Hepatocyte (in vitro differentiated cells): ENCODE results near the gene MS4A15.

Experiments
- EZH2phosphoT487 ChIP-seq: fragments of 200-600 bp; sonication (generic); IDR thresholded peaks from one replicate; pipeline ENCODE4 v1.6.1; 2018; ENCODE audit warnings: antibody characterized with exemption, mild to moderate bottlenecking, low read depth, moderate library complexity; ENCODE audit not compliant: unreplicated experiment, severe bottlenecking
- TF ChIP-seq, protein P1 (sequence below): fragments of 200-600 bp; sonication (generic); IDR thresholded peaks from 2 replicates; pipeline ENCODE4 v1.5.1; 2016; ENCODE audit warnings: antibody characterized with exemption, mild to moderate bottlenecking; ENCODE audit not compliant: poor library complexity

DNA sequence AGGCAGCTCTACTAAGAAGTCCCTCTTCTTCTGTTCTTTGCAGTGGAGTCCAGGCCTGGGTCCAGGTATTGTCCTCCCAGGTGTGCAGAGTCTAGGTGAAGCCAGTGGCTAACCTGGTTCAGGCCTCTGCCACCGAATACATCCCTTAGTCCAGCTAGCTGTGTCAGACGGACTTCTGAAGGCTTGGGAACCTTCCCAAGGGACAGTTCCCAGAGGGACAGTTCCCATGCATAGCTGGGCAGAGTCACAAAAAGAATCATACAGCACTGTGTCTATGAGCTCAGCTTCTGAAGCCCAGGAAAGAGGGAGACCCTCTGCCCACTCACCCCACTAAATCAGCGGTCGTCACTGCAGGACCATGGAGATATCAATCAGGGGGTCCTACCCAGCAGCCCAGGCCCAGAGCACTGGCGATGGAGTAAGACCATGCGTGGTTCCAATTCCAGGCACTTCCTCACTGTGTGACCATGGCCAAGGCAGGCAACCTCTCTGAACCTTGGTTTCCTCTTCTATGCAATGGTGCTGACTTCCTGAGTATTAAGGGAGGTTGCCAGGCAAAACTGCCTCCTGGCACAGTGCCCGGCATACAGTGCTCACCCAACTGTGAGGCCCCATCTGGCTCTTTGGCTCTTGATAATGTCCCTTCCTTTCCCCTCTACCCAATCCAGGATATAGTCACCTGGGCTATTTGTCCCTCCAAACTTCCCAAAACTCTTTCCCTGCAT, 31.9 kb downstream of the MS4A15 start:
- TF ChIP-seq, protein P1, sequence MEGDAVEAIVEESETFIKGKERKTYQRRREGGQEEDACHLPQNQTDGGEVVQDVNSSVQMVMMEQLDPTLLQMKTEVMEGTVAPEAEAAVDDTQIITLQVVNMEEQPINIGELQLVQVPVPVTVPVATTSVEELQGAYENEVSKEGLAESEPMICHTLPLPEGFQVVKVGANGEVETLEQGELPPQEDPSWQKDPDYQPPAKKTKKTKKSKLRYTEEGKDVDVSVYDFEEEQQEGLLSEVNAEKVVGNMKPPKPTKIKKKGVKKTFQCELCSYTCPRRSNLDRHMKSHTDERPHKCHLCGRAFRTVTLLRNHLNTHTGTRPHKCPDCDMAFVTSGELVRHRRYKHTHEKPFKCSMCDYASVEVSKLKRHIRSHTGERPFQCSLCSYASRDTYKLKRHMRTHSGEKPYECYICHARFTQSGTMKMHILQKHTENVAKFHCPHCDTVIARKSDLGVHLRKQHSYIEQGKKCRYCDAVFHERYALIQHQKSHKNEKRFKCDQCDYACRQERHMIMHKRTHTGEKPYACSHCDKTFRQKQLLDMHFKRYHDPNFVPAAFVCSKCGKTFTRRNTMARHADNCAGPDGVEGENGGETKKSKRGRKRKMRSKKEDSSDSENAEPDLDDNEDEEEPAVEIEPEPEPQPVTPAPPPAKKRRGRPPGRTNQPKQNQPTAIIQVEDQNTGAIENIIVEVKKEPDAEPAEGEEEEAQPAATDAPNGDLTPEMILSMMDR: no peak
- TF ChIP-seq EZH2phosphoT487: no peak
